DND-41 (cell line): ENCODE measurements around the gene CHSY3.

Source experiments
- EZH2 ChIP-seq: IDR thresholded peaks from 3 replicates; pipeline ENCODE4 v1.6.1; 2012; ENCODE audit warnings: borderline replicate concordance, low read depth, mild to moderate bottlenecking, moderate library complexity, low read length, inconsistent platforms; ENCODE audit not compliant: severe bottlenecking
- TF ChIP-seq, protein P1 (sequence below): IDR thresholded peaks from 2 replicates; pipeline ENCODE4 v1.5.1; 2012; ENCODE audit warnings: borderline replicate concordance, low read length, moderate library complexity, mild to moderate bottlenecking; ENCODE audit not compliant: poor library complexity, severe bottlenecking; ENCODE audit errors: extremely low read depth

DNA sequence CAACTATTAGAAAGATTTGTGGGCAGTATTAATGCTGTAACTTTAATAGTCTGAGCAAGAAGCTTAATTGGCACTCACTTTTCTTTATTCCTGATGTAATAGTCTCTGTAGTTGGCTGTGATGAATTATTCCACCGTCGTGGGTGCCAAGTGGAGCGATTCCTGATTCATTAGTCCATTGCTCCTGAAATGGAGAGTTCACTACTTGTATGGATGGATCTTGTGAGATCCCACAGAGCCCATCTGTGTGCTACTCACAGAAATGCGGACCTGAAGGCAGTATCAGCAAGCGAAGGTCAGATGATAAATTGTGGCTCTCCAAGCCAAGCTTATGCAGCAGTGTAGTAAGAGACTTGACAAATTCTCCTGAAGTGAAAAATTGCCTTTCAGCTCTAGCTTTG lies 212.2 kb downstream of the CHSY3 start:
- TF ChIP-seq, protein P1, sequence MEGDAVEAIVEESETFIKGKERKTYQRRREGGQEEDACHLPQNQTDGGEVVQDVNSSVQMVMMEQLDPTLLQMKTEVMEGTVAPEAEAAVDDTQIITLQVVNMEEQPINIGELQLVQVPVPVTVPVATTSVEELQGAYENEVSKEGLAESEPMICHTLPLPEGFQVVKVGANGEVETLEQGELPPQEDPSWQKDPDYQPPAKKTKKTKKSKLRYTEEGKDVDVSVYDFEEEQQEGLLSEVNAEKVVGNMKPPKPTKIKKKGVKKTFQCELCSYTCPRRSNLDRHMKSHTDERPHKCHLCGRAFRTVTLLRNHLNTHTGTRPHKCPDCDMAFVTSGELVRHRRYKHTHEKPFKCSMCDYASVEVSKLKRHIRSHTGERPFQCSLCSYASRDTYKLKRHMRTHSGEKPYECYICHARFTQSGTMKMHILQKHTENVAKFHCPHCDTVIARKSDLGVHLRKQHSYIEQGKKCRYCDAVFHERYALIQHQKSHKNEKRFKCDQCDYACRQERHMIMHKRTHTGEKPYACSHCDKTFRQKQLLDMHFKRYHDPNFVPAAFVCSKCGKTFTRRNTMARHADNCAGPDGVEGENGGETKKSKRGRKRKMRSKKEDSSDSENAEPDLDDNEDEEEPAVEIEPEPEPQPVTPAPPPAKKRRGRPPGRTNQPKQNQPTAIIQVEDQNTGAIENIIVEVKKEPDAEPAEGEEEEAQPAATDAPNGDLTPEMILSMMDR = no peak
- no peak for TF ChIP-seq EZH2
